IMR-90 (cell line): Measurements from ENCODE around the gene AGPS. TPM values are rescaled to one million over a fixed set of nuclear protein-coding genes. Genes with fewer than 3 reads are reported as not detected.

ENCODE experiments used
- ATAC-seq: fragments of 200-7000 bp; cut with Tn5 transposase; 2 replicates; pipeline ENCODE4 v1.9.1; 2020; ENCODE audit warnings: low read depth, mild to moderate bottlenecking, moderate library complexity
- BruUV-seq: library from RNA; stranded (reverse); fragments of 400-500 nt; replicated peaks from 2 replicates; lab custom pipeline; 2021; lab: Mats Ljungman, UMichigan
- CTCF ChIA-PET: fragments of 300-600 bp; formaldehyde crosslinking; extraction: SDS; loops from one replicate; lab custom pipeline; 2021; ENCODE audit warnings: antibody characterized with exemption; lab: Yijun Ruan, JAX
- POLR2A ChIA-PET: fragments of 300-600 bp; sonication (Branson Sonifier 250); formaldehyde crosslinking; loops from one replicate; lab custom pipeline; 2022; ENCODE audit warnings: antibody characterized with exemption; ENCODE audit not compliant: unreplicated experiment; lab: Charles Lee
- DNase-seq: peaks from one replicate; pipeline ENCODE4 v3.0.0; 2013
- H2AFZ ChIP-seq: replicated peaks from 2 replicates; pipeline ENCODE3; 2013; ENCODE audit warnings: low read length, mild to moderate bottlenecking; ENCODE audit not compliant: poor library complexity
- H2AK5ac ChIP-seq: 2 replicates; pipeline ENCODE4 v1.6.1; 2013; ENCODE audit warnings: low read depth, low read length, inconsistent platforms
- H2AK9ac ChIP-seq: replicated peaks from 2 replicates; pipeline ENCODE3; 2013; ENCODE audit warnings: mild to moderate bottlenecking, low read depth, low read length, moderate library complexity; ENCODE audit not compliant: poor library complexity
- H2BK120ac ChIP-seq: 2 replicates; pipeline ENCODE4 v1.6.1; 2013; ENCODE audit warnings: low read depth, low read length, inconsistent platforms
- H2BK15ac ChIP-seq: 3 replicates; pipeline ENCODE4 v1.6.1; 2013; ENCODE audit warnings: low read depth, low read length, inconsistent platforms
- H2BK20ac ChIP-seq: 2 replicates; pipeline ENCODE4 v1.6.1; 2013; ENCODE audit warnings: low read depth, mild to moderate bottlenecking, inconsistent platforms, low read length, moderate library complexity
- H2BK5ac ChIP-seq: 2 replicates; pipeline ENCODE4 v1.6.1; 2013; ENCODE audit warnings: mild to moderate bottlenecking, low read depth, low read length, inconsistent platforms; ENCODE audit not compliant: poor library complexity, severe bottlenecking
- H3K14ac ChIP-seq: replicated peaks from 2 replicates; pipeline ENCODE4 v1.6.1; 2013; ENCODE audit warnings: low read depth, low read length, inconsistent platforms
- H3K18ac ChIP-seq: 2 replicates; pipeline ENCODE4 v1.6.1; 2013; ENCODE audit warnings: low read depth, low read length, control low read depth
- H3K23ac ChIP-seq: 2 replicates; pipeline ENCODE4 v1.6.1; 2013; ENCODE audit warnings: low read depth, low read length, inconsistent platforms
- H3K27ac ChIP-seq: 2 replicates; pipeline ENCODE4 v1.5.1; 2013; ENCODE audit warnings: mild to moderate bottlenecking, control low read depth, low read length; ENCODE audit not compliant: insufficient read depth
- H3K27me3 ChIP-seq: 2 replicates; pipeline ENCODE4 v1.6.1; 2013; ENCODE audit warnings: low read length; ENCODE audit not compliant: control insufficient read depth, insufficient read depth
- H3K36me3 ChIP-seq: 2 replicates; pipeline ENCODE4 v1.6.1; 2013; ENCODE audit warnings: low read length, mixed read lengths; ENCODE audit not compliant: control insufficient read depth, insufficient read depth
- H3K4ac ChIP-seq: 2 replicates; pipeline ENCODE4 v1.6.1; 2013; ENCODE audit warnings: low read depth, low read length, inconsistent platforms
- H3K4me1 ChIP-seq: 2 replicates; pipeline ENCODE4 v1.6.1; 2013; ENCODE audit warnings: low read length, mixed read lengths; ENCODE audit not compliant: control insufficient read depth, insufficient read depth
- H3K4me2 ChIP-seq: 2 replicates; pipeline ENCODE4 v1.6.1; 2013; ENCODE audit warnings: low read depth, mild to moderate bottlenecking, control low read depth, low read length, moderate library complexity
- H3K4me3 ChIP-seq: 2 replicates; pipeline ENCODE4 v1.5.1; 2013; ENCODE audit warnings: low read depth, mild to moderate bottlenecking, control low read depth, low read length, moderate library complexity; ENCODE audit not compliant: insufficient read depth
- H3K56ac ChIP-seq: 2 replicates; pipeline ENCODE4 v1.6.1; 2013; ENCODE audit warnings: low read length, inconsistent platforms; ENCODE audit not compliant: insufficient read depth; ENCODE audit errors: extremely low read depth
- H3K79me1 ChIP-seq, 2 experiments: 2 replicates each; pipeline ENCODE4 v1.6.1; 2013; ENCODE audit warnings: low read length in 2 of 2, inconsistent platforms in 1 of 2, low read depth in 1 of 2
- H3K9ac ChIP-seq: 2 replicates; pipeline ENCODE4 v1.6.1; 2013; ENCODE audit warnings: low read depth, low read length, control low read depth
- H3K9me1 ChIP-seq: 2 replicates; pipeline ENCODE4 v1.6.1; 2013; ENCODE audit warnings: low read length, inconsistent platforms; ENCODE audit not compliant: insufficient read depth
- H3K9me3 ChIP-seq: 2 replicates; pipeline ENCODE4 v1.6.1; 2013; ENCODE audit warnings: low read length; ENCODE audit not compliant: control insufficient read depth, insufficient read depth
- H4K20me1 ChIP-seq: 2 replicates; pipeline ENCODE4 v1.6.1; 2013; ENCODE audit warnings: low read length, inconsistent platforms; ENCODE audit not compliant: insufficient read depth
- H4K5ac ChIP-seq: 2 replicates; pipeline ENCODE4 v1.6.1; 2013; ENCODE audit warnings: mild to moderate bottlenecking, low read depth, low read length, control low read depth
- H4K8ac ChIP-seq, 2 experiments: 2 replicates each; pipeline ENCODE4 v1.6.1; 2013; ENCODE audit warnings: low read depth in 2 of 2, low read length in 2 of 2, control low read depth in 1 of 2, inconsistent platforms in 1 of 2
- H4K91ac ChIP-seq: 2 replicates; pipeline ENCODE4 v1.6.1; 2013; ENCODE audit warnings: low read depth, low read length, inconsistent platforms; ENCODE audit not compliant: insufficient read depth
- MAFK ChIP-seq: IDR thresholded peaks from 2 replicates; pipeline ENCODE4 v1.6.1; 2012; ENCODE audit warnings: low read depth, low read length, improper control_type of control experiment
- MXI1 ChIP-seq: IDR thresholded peaks from 2 replicates; pipeline ENCODE4 v1.6.1; 2012; ENCODE audit warnings: low read depth, mild to moderate bottlenecking, low read length, moderate library complexity, borderline replicate concordance
- RAD21 ChIP-seq: IDR thresholded peaks from 2 replicates; pipeline ENCODE4 v1.6.1; 2012; ENCODE audit warnings: low read length, improper control_type of control experiment
- WGBS, 2 experiments: methylation state at CpG; one replicate each; pipeline versions ENCODE4 v1.1.5 to v1.1.7; 2013; ENCODE audit warnings: missing lambda C conversion rate in 2 of 2; ENCODE audit not compliant: insufficient read length in 1 of 2; ENCODE audit errors: extremely low coverage in 2 of 2; 5-methylcytosine and 5-hydroxymethylcytosine counted together
- dilution Hi-C: fragments of 300-500 bp; cut with HindIII; formaldehyde crosslinking; loops from one replicate; pipeline ENCODE4 v1.14.3; 2018; ENCODE audit warnings: low sequenced_read_pairs; ENCODE audit not compliant: unreplicated experiment
- in situ Hi-C: fragments of 300-500 bp; cut with MboI; formaldehyde crosslinking; loops from 3 replicates; pipeline ENCODE4 v1.14.3; 2019; ENCODE audit warnings: low sequenced_read_pairs, inconsistent platforms, mixed read lengths
- intact Hi-C: fragments of 100-400 bp; cut with micrococcal nuclease; formaldehyde crosslinking; loops from 2 replicates; pipeline ENCODE4 v1.10.0; 2022
- polyA plus RNA-seq, 3 experiments: library from polyadenylated mRNA; depleted of rRNA; stranded (reverse); fragments of >200 nt; gene quantifications; 2 replicates each; pipeline ENCODE4 v1.2.3, GENCODE V29; 2012; ENCODE audit warnings: low replicate concordance in 1 of 3
- total RNA-seq: library from RNA; depleted of rRNA; stranded (reverse); fragments of >200 nt; gene quantifications from 2 replicates; pipeline ENCODE4 v1.2.3, GENCODE V29; 2012
- TF ChIP-seq, protein P1 (sequence below): conservative IDR thresholded peaks from 2 replicates; pipeline ENCODE4 v1.5.1; 2012; ENCODE audit warnings: mild to moderate bottlenecking, low read depth, low read length, improper control_type of control experiment

The AGPS gene
- total and polyA plus RNA-seq, 2 of the 4 experiments (the other 2 are of a cell fraction): 6.6 to 18.6 TPM

DNA sequence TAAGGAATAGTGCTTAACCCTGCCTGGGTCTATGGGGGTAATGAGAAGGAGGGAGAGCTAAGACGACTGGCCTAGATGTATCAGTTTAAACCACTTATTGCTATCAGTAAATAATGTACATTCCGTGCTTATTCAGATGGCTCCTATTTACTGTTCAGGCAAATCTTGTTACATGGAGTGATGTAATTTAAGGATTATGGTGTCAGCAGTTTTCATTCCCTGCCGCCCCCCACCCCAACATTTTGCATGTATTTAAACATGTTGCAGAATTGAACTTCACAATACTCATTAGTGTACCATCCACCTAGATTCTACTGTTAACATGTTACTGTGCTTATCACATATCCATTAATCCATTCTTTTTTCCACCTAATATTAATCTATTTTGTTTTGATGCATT, 11.7 kb downstream of the AGPS start:
- Histone ChIP-seq H3K56ac (no peak overlapping the region), H3K36me3 (no peaks in the 10 kb centered on the region), H2AFZ (no peak overlapping the region), H3K4me3 (no peak overlapping the region), H4K5ac (no peak overlapping the region), H3K79me1 (peaks cover 23 to 61% of the 10 kb centered on the region in 2 experiments), H3K27me3 (no peaks in the 10 kb centered on the region), H3K9me1 (peaks cover 3% of the 10 kb centered on the region; the same call in 1 of the 2 replicates), H3K9ac (no peak overlapping the region), H2BK15ac (no peak overlapping the region), H3K4ac (no peak overlapping the region), H4K8ac (no peak overlapping the region), H3K4me1 (peaks cover 1% of the 10 kb centered on the region), H3K23ac (no peak overlapping the region), H4K91ac (no peak overlapping the region), H2AK5ac (no peak overlapping the region), H2BK5ac (no peak overlapping the region), H3K14ac (no peak overlapping the region; the same call in 1 of the 2 replicates), H4K20me1 (peaks cover 19% of the 10 kb centered on the region; the same call in 1 of the 2 replicates), H2AK9ac (no peak overlapping the region), H2BK20ac (no peak overlapping the region), H2BK120ac (no peak overlapping the region), H3K9me3 (no peaks in the 10 kb centered on the region), H3K18ac (no peak overlapping the region), H3K27ac (no peak overlapping the region), H3K4me2 (no peak overlapping the region)
- TF ChIP-seq RAD21: no peak
- TF ChIP-seq, protein P1, sequence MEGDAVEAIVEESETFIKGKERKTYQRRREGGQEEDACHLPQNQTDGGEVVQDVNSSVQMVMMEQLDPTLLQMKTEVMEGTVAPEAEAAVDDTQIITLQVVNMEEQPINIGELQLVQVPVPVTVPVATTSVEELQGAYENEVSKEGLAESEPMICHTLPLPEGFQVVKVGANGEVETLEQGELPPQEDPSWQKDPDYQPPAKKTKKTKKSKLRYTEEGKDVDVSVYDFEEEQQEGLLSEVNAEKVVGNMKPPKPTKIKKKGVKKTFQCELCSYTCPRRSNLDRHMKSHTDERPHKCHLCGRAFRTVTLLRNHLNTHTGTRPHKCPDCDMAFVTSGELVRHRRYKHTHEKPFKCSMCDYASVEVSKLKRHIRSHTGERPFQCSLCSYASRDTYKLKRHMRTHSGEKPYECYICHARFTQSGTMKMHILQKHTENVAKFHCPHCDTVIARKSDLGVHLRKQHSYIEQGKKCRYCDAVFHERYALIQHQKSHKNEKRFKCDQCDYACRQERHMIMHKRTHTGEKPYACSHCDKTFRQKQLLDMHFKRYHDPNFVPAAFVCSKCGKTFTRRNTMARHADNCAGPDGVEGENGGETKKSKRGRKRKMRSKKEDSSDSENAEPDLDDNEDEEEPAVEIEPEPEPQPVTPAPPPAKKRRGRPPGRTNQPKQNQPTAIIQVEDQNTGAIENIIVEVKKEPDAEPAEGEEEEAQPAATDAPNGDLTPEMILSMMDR: no peak
- no peak for TF ChIP-seq MXI1
- peak; percentile 48; the same call in 1 of the 2 replicates for TF ChIP-seq MAFK
- dilution Hi-C loops: no loop called here
- no CpG with 5 or more reads among the region's 3 CpGs for WGBS, 2 experiments
- ChIA-PET POLR2A (no interaction called here), CTCF (interaction anchor here (0.9 kb wide), 1 partner anchor 240 kb away, joined by 3 read pairs; no protein-coding TSS in a partner anchor)
- BruUV-seq: no TSS peak
- intact Hi-C loops: no loop called here
- DNase-seq (no peak), ATAC-seq (no peak)
- in situ Hi-C loops: no loop called here
